Right ventricle myocardium superior (tissue), 1 donor: ENCODE results near the gene SLC6A6. TPM values are rescaled to one million over a fixed set of nuclear protein-coding genes. Genes with fewer than 3 reads are reported as not detected.

Experiments used
- ATAC-seq: fragments of 200-7000 bp; cut with Tn5 transposase; one replicate; pipeline ENCODE4 v1.9.1; 2020; ENCODE audit warnings: mild to moderate bottlenecking; ENCODE audit not compliant: poor library complexity
- DNase-seq: peaks from one replicate; pipeline ENCODE4 v3.0.0-alpha.2; 2020
- intact Hi-C: fragments of 100-400 bp; cut with DNase I; formaldehyde crosslinking; loops from one replicate; pipeline ENCODE4 v1.11.2; 2022
- long read RNA-seq: library from polyadenylated mRNA; unstranded; transcript quantifications from one replicate; pipeline ENCODE4 v2.0.0, GENCODE V29; 2021
- total RNA-seq: library from RNA; stranded (reverse); fragmentation: NEBNext Ultra II Directional; extraction: Animal tissue kit (Norgen Biotek cat#: 25700); gene quantifications from one replicate; pipeline ENCODE4 v1.2.1, GENCODE V29; 2021
- donor health status: DM: no; HTN: yes; CAD: no; lungs with severe emphysema.

SLC6A6 gene
- total RNA-seq = 13.5 TPM
- long read RNA-seq, full-length matches to known transcripts = 2 of 15 reads
- long read RNA-seq, partial matches to known transcripts = 1 of 15 reads
- long read RNA-seq, other reads (novel, unspliced or antisense) = 12 of 15 reads

DNA sequence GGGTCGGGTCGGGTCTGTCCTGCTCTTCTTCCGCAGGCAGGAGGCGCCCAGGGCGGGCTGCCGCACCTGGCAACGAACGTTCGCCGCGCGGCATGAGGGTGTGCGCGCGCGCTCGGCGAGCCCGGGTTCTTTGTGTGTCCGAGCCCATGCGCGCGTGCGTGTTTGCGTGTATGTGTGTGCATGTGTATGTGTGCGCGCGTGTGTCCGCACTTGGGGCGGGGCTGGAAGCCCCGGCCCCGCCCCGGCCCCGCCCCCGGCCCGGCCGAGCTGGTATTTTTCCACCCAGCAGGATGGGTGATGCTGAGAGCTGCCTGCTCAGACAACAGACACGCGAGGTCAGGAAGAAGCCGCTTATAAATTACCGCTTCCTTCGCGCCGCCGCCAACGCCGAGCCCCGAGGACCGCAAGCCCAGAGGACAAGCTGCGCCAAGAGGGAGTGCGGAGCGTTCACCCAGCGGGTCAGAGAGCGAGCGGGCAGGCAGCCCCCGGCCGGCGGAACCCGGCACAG, at the start of gene SLC6A6:
Gene SLC6A6 (plus strand): TSS at position 303 of the 508 bp plus-strand sequence. CDS start 41,029 bp downstream, outside the sequence.
- peak; percentile 98 for DNase-seq

DNA sequence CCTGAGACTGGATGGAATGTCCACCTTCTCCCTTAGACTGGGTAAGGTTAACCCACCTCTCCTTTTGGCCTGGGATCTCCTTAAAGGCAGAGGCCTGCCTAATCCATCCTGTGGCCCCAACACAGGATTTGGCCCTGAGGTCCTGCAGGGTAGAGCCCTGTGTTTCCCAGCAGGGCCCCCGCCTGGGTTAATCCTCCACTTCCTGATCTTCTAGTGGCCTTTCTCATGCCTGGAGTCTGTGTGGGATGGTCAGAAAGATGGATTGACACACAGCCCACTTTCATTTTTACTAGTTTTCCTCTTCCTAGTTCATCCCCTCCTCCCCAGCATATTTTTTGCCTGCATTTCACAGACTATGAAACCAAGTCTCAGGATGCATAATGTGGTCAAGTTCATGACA, 48.9 kb upstream of the SLC6A6 start:
- intact Hi-C loops = no loop called here
- ATAC-seq (no peak), DNase-seq (no peak)

More for the DNA sequence above, at the start of gene SLC6A6:
- ATAC-seq = peak; percentile 92
- intact Hi-C loops = loop anchor here (10.0 kb wide), 1 partner anchor 52 kb away; no protein-coding TSS in a partner anchor

DNA sequence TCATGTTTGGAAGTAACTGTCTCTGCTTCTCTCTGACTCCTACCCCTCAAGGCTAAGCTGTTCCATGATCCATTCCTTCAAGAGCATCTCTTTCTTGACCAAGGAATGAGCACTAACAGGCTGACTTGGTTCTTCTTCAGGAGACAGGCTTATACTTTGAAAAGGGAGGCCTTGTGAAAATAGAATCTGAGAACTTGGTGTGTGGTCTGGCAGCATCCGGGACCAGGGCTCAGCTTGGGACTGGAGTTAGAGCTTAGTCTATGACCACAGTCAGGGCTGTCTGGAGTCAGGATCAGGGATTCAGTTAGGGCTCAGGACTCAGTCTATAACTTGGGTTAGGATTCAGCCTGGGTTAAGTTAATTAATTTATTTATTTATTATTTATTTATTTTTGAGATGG, 44.9 kb upstream of the SLC6A6 start:
- ATAC-seq (no peak), DNase-seq (no peak)
- intact Hi-C loops = no loop called here

DNA sequence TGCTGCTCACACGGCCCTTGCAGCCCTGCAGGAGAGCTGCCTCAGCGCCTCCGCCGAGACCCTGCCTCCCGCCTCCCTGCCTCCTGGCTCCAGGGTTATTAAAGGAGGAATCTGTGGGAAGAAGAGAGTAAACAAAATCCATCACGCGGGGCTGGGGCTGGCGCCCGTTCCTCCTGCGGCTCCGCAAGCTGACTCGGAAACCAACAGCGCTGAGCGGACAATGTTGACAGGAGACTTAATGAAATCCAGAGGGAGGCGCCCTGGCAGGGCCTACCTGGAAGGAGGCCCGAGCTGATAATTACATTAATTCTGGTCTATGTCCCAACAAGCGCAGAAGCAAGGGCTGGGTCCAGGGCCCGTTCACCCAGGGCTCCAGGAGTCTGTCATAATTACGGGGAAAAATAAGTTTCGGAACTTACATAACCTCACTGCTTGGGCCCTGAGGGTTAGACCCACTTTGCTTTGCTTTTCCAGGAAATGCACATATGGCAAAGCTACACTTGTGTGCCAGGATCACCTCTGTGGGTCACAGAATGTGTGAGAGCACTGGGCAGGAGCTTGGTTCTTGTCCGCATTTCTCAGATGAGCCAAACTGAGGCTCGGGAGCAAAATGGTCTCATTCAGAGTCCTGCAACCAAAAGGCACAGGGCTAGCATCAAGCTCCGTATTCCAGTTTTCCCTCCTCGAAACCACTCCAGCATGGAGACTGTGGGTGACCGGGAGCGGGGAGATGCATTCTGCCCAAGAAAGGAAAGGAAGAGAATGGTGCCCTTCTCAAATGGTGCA, 43.8 kb upstream of the SLC6A6 start:
- intact Hi-C loops = no loop called here
- peak; percentile 93 for ATAC-seq

DNA sequence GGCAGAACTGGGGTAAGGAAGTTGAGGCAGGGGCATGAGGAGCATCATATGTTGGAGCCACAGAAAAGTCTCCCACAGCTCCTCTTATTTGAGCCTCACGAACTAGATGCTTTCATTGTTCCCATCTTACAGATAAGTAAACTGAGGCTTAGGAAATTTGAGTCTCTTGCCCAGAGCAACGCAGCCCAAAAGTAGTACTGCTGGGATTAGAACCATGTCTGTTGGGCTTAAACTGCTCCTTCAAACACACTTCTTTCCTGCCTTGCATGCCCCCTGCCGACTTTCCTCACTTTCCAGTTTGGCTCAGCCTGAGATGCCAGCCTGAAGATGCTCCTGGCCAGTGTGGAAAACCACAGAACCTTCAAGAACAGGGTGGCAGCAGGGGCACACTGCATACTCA, 43.1 kb upstream of the SLC6A6 start:
- intact Hi-C loops = no loop called here
- ATAC-seq (no peak), DNase-seq (no peak)

More for the DNA sequence above, 43.8 kb upstream of the SLC6A6 start:
- peak; percentile 87 for DNase-seq

DNA sequence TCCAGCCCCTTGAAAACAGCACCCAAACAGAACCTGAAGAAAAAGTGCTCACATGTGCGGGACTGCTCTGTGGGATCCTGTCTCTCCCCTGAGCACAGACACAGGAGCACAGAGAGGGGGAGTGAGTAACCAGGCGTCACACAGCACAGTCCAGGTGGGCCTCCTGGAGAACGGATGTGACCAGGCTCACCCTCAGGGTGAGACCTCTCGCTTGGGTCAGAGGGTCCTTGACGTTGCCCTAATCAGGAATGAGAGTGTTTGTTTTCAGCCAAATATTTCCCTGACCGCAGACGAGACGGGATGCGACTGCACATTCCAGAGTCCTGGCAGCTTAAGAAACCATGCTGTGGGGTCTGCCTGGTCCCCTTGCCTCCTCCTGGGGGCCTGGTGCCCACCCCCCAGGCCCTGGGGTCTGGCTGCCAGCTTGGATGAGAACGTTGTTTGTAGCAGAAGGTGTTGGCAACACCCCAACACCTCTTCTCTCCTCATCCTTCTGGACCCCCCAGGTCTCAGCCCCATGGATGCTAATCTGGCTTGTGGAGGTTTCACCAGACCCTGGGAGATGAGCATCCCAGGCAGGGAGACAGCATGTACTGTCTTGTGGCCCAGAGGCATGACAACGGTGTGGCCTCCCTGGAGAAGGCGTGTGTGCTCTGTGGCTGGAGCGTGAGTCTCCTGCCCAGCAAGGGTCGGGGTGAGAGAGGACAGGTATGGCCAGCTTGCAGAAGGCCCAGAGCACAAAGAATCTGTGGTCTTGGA, 42.1 kb upstream of the SLC6A6 start:
- ATAC-seq = no peak
- intact Hi-C loops = no loop called here
- DNase-seq = no peak

DNA sequence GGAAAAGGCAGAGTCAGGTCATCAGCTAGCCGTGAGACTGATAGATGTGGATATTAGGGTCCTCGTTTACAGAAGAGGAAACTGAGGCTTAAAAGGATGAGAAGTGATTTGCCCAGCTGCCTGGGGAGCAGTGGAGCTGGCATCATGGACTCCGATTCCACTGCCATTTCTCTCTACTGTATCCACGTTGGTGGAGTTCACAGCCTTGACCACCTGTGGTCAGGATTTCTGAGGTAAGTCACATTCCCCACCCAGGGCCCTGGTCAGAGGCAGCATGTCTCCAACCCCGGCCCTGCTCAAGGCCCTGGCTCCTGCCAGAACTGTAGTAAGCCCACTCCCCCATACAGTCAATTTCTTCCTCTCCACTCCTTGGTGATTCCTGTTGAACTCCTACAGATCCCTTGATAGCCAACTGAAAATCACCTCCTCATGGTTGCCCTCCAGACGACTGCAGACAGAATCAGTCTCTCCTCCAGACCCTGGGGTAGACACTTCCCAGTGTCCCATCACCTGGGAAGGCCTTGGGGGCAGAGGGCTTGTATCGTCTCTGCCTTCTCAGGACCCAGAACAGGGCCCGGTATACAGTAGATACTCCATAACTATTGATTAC, 41.2 kb upstream of the SLC6A6 start:
- ATAC-seq = no peak
- intact Hi-C loops = no loop called here
- DNase-seq = no peak

DNA sequence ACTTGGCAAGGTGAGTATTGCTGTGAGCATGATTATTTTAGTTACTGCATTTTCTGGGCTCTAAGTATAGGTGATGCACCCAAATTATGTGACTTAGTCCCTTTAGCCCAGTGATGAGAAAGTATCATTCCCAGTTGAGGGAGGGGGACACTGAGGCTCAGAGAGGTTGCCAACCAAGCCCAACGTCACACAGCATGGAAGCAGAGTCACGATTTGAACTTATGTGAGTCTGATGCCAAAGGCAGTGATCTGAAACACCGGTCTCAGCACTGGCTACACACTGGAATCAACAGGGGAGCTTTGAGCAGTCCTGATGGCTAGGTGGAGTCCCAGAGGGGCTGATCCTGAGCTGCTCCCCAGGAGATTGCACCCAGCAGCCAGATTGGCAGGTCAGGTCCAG, 39.5 kb upstream of the SLC6A6 start:
- no peak for DNase-seq
- intact Hi-C loops = no loop called here
- no peak for ATAC-seq

DNA sequence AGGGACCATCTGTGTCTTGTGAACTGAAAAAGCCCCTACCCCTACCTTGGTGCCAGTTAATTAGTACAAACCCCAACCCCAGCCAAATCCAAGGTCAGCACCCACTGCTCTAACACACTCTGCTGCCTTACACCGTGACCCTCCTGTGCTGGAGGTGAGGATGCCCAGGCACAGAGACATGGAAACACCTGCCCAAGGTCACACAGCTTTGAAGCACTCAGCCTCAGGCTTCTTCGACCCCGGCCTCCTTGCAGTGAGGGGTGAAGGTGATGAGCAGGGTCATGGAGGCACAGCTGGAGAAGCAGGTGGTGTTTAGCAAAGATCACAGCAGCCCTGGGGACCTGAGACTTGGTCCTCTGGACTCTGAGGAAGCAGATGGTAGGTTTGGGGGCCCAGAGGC, 39.0 kb upstream of the SLC6A6 start:
- DNase-seq (no peak), ATAC-seq (no peak)
- intact Hi-C loops = no loop called here

DNA sequence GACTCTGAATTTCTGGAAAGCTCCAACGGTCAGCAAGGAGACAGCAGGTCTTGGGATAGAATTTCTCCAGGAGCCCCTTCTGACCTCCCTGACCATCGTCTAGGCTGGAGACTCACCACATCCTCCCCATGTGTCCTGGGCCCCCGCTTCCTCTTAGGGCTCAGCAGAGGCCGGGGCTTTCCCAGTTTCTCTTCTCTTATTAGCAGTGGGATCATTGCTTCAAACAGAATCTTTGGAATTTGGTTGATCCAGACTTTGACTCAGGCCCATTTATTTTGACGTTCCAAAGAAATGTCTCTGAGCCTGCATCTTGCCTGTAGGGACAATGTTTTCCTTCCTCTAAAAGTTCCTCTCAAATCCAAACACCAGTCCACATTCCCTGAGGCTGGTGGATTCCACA, 38.4 kb upstream of the SLC6A6 start:
- ATAC-seq (no peak), DNase-seq (no peak)
- intact Hi-C loops = no loop called here

DNA sequence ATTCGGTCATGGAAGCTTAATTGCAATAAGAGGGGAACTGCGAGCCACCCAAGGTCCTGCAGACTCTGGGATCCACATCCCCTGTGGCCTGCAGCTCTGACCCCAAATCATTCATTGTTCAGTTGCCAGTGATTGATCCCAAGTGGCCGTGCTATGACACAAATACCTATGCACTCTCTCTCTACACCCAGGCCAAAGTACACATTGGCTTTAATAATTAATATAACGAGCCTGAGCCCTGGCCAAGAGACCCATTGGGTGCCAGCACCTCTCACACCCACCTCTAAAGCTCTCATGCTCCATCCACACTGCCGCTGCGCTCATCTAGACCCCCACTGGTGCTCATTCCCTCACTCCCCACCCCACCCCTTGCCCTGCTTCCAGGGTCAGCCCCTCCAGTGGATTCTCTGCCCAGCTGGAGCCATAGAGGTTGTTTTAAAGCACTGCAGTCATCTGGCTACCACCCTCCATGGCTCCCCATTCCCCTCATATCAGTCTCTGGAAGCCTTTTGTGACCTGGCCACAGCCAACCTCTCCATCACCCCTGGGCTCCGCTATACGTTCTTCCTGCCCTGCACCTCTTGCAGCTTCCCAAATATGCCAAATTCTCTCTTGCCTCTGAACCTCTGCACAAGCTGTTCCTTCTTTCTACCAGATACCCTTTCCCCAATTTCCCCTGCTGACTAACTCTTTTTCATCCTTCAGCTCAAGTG, 37.7 kb upstream of the SLC6A6 start:
- DNase-seq = no peak
- intact Hi-C loops = no loop called here
- ATAC-seq = no peak

DNA sequence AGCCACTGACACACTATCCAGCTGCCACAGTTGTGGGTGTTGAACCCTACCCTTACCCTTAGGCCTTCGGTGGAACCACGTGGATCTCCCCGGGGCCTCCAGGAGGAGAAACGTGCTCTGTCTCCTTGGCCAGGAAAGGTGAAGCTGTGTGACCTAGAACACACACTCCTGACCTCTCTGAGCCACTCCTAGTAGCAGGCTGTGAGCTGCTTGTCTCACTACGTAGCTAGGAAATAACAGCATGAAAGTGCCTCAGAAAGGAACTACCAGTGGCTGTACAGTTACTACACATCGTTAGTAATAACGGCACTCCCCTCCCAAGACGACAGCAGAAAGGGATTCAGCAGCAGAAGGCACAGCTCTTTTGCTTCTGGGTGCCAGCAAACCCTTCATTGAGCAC, 36.2 kb upstream of the SLC6A6 start:
- intact Hi-C loops = no loop called here
- DNase-seq (no peak), ATAC-seq (no peak)

DNA sequence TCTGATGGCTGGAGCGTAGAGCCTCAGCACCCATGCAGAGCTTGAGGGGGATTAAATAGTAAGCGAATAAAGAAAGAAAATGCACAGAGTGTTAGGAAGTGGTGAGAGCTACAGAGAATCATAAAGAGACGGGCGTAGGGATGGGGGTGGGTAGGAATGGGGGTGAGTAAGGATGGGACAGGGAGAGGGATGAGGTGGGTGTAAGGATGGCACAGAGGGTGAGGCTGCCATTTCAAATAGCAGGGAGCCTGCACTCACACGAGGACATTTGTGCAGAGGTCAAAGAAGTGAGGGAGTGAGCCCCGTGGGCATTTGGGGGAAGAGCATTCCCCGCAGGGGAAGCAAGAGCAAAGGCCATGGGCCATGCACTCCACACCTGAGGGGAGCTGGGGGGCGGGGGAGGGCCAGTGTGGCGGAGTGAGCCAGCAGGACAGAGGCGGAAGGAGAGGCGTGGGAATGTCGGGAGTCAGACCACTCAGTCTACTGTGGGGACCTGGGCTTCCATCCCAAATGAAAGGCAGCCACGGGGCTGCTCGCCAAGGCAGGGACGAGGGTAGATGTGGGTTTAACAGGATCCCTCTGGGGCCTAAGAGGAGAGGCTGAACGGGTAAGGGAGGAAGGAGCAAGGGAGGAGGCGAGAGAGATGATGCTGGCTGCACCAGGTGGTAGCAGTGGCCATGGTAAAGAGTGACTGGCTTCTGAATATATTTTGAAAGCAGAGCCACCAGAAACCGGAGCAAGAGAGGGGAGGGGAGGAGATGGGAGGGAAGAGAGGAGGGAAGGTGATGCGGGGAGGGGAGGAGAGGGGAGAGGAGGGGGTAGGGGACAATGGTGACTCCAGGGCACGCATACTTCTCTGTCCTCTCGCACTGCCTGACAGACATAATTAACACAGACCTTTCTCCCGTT, 35.2 kb upstream of the SLC6A6 start:
- no peak for DNase-seq
- intact Hi-C loops = no loop called here
- no peak for ATAC-seq

DNA sequence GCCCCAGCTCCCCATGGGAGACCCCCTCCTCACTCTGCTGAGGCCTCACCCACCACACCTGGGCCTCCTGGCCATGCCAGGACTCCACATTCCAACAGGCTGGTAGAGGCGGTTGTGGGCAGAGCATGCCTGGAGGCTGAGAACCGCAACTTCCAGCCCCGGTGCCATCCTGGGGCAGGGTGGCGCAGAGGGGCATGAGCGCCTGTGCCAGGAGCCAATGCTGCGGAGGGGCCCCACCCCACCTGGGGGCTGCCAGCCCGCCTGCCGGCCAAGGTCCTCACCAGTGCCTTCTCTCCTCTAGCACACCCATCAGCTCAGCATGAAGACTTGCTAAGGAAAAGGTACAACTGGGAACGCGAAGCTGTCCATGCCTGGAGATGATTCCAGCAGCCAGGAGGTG, 34.3 kb upstream of the SLC6A6 start:
- intact Hi-C loops = no loop called here
- DNase-seq (no peak), ATAC-seq (no peak)

DNA sequence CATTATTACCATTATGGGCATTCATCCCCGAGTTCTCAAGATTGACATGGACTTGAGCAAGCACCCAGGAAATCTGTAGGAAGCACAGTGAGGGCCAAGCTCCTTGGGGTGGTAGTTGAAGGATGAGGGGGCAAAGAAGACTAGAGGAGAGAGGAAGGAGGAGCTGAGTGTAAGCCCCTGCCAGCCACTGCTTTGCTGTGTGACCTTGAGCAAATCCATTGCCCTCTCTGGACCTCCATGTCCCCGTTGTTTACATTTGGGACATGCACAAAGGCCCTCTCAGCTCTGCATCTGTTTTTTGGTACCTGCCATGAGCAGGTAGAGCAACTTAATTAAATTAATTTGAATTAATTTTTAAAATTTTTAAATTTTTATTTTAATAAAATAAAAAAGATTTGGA, 33.5 kb upstream of the SLC6A6 start:
- DNase-seq = no peak
- ATAC-seq = no peak
- intact Hi-C loops = no loop called here

DNA sequence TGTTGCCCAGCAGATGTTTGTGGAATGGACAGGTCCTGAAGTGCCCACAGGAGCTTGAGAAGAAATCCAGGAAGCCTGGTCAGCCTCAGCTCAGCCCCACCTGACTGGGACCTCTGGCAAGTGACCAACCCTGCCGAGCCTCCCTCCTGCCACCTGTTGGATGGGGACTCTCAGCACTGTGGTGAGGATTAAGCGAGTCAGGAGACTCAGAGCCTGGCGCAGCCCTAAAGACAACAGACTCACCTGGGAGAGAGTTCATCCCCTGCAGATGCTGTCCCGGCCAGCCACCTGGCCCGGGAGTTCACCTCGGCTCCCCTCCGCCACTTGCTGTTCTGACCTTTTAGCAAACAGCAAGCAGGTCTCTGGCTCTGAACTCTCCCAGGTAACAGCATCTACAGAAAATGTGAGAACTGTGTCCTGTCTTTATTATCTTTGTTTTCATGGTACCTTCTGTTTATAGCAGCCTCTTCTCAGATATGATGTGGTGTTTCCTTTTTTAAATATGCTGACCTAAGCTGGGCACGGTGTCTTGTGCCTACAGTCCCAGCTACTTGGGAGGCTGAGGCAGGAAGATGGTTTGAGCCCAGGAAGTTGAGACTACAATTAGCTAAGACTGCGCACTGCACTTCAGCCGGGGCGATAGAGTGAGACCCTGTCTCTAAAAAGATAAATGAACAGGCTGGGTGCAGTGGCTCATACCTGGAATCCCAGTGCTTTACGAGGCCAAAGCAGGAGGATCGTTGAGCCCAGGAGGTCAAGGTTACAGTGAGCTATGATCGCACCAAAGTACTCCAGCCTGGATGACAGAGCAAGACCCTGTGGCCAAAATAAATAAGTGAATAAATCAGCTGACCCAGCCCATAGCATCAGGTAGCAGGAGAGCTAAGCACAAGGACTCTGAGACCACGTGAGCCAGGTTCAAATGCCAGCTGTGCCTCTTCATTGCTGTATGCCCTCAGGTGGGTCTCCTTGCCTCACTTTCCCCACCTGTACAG, 32.4 kb upstream of the SLC6A6 start:
- no peak for ATAC-seq
- no peak for DNase-seq
- intact Hi-C loops = no loop called here
